ENCODE measurements around the gene PABPC3.

PABPC3 gene

DNA sequence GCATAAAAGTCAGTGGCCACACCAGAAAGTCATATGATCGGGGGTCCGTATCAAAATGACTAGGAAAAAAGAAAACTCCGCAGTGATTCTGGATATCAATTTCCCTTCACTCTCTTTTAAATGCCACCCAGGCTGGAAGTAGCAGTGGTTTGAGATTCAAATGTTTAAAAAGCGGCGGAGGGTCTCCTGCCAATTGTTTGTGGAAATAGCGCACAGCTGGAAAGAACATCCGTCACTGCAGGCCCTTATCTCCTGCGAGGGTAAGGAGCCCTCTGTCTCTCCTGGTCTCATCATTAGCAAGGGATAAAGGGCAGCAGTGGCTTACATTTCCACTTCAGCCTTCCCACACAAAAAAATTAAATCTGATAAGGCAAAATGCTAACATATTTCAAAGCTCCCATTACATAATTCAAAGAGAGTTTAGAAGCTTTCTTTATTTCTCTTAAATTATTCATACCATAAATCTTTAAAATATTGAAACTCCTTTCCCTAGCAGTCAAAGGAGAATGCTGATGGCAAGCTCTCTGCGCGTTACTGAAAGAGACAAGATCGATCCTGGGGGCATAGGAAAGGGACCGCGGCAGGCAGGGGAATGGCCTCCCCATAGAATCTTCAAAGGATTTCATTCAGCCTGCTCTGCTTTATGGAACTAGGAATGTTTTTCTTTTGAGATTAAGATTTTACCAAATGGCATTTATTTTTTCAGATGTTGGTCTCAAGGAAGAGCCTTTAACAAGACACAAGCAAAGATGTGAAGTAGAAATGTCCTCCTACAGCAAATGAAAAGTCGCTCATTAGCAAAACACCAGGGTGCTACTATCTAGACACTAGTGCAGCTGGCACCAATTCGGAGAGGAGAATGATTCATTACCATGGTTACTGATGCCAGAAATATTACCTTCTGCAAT lies 41.2 kb downstream of the PABPC3 start:
- H3K36me3 ChIP-seq (ENCODE audit: control insufficient read depth, insufficient read depth, low read length), result no peaks in the 10 kb centered on the region
- 0 out of 2 replicates have a peak overlapping the region, but pooled peaks have one; percentile 12 for H3K27ac ChIP-seq (ENCODE audit: low read depth, low read length)
- H3K9me3 ChIP-seq (ENCODE audit: control insufficient read depth, insufficient read depth, low read depth, low read length), result peaks cover 11% of the 10 kb centered on the region
- peak overlapping the region; percentile 29 for H3K4me3 ChIP-seq (ENCODE audit: low read depth, low read length)
- no peak overlapping the region for H3K9ac ChIP-seq (ENCODE audit: low read length)
- H3K27me3 ChIP-seq (ENCODE audit: control insufficient read depth, insufficient read depth, low read length), result no peaks in the 10 kb centered on the region
- peaks cover 34% of the 10 kb centered on the region for H3K4me1 ChIP-seq (ENCODE audit: control insufficient read depth, insufficient read depth, low read length)

DNA sequence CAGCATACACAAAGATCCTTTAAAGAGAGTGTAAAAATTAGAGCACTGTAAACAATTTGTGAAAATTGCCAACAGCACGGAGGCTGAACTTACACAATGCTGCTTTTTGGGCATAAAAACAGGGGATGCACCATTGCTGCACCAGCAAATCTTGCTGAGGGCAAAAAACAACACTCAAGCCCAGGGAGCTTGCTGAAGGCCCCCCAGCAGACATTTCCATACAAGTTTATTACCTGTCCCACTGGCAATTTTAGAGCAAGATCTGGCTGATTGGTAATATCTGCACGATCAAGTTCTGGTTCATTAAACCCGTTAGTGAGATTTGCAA lies 41.8 kb downstream of the PABPC3 start:
- H3K9me3 ChIP-seq (ENCODE audit: control insufficient read depth, insufficient read depth, low read depth, low read length), result peaks cover 11% of the 10 kb centered on the region
- H3K27me3 ChIP-seq (ENCODE audit: control insufficient read depth, insufficient read depth, low read length), result no peaks in the 10 kb centered on the region
- H3K36me3 ChIP-seq (ENCODE audit: control insufficient read depth, insufficient read depth, low read length), result no peaks in the 10 kb centered on the region
- H3K9ac ChIP-seq (ENCODE audit: low read length), result no peak overlapping the region
- 0 out of 2 replicates have a peak overlapping the region, but pooled peaks have one; percentile 12 for H3K27ac ChIP-seq (ENCODE audit: low read depth, low read length)
- H3K4me1 ChIP-seq (ENCODE audit: control insufficient read depth, insufficient read depth, low read length), result peaks cover 30% of the 10 kb centered on the region
- no peak overlapping the region for H3K4me3 ChIP-seq (ENCODE audit: low read depth, low read length)

DNA sequence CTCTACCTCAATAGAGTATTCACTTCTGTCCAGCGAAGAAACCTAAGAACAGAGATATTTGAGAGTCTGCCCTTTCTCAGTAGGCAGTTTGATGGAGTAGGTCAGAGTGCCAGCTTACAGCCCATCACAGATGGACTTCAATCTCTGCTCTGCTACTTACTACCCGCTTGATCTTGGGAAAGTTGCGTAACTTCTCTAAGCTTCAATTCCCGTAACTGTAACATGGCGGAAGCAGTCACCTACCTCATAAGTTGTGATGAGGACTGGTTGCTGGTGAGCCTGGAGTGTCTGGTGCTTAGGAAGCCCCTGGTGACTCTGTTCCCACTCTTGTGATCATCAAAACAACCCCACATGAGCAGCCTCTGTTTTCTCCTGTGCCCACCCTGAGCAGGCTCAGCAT lies 45.1 kb downstream of the PABPC3 start:
- H3K27me3 ChIP-seq (ENCODE audit: control insufficient read depth, insufficient read depth, low read length), result no peaks in the 10 kb centered on the region
- H3K36me3 ChIP-seq (ENCODE audit: control insufficient read depth, insufficient read depth, low read length), result no peaks in the 10 kb centered on the region
- peaks cover 24% of the 10 kb centered on the region for H3K4me1 ChIP-seq (ENCODE audit: control insufficient read depth, insufficient read depth, low read length)
- no peak overlapping the region for H3K4me3 ChIP-seq (ENCODE audit: low read depth, low read length)
- H3K27ac ChIP-seq (ENCODE audit: low read depth, low read length), result no peak overlapping the region
- H3K9me3 ChIP-seq (ENCODE audit: control insufficient read depth, insufficient read depth, low read depth, low read length), result no peaks in the 10 kb centered on the region
- H3K9ac ChIP-seq (ENCODE audit: low read length), result no peak overlapping the region

DNA sequence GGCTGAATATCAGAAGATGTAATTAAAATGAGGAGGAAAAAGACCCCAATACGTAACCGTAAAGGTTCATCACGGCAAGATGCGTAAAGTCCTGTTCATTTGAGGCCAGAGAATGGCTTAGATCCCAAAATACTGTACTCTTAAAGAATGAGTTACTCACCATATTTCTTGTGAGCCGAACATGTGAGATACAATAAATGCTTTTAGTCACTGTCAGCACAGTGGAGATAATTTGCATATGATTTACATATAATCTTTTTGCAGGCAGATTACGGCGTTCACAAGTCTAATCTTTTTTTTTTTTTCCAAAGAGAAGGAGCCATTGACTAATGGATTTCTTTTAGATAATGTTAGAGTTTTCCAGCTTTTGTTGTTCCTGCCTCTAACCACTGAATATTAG lies 47.8 kb downstream of the PABPC3 start:
- Histone ChIP-seq H3K27me3 (ENCODE audit: control insufficient read depth, insufficient read depth, low read length) (no peaks in the 10 kb centered on the region), H3K4me3 (ENCODE audit: low read depth, low read length) (no peak overlapping the region), H3K4me1 (ENCODE audit: control insufficient read depth, insufficient read depth, low read length) (peaks cover 3% of the 10 kb centered on the region; the same call in 1 of the 2 replicates), H3K9me3 (ENCODE audit: control insufficient read depth, insufficient read depth, low read depth, low read length) (peaks cover 8% of the 10 kb centered on the region), H3K9ac (ENCODE audit: low read length) (no peak overlapping the region), H3K36me3 (ENCODE audit: control insufficient read depth, insufficient read depth, low read length) (no peaks in the 10 kb centered on the region), H3K27ac (ENCODE audit: low read depth, low read length) (no peak overlapping the region)

DNA sequence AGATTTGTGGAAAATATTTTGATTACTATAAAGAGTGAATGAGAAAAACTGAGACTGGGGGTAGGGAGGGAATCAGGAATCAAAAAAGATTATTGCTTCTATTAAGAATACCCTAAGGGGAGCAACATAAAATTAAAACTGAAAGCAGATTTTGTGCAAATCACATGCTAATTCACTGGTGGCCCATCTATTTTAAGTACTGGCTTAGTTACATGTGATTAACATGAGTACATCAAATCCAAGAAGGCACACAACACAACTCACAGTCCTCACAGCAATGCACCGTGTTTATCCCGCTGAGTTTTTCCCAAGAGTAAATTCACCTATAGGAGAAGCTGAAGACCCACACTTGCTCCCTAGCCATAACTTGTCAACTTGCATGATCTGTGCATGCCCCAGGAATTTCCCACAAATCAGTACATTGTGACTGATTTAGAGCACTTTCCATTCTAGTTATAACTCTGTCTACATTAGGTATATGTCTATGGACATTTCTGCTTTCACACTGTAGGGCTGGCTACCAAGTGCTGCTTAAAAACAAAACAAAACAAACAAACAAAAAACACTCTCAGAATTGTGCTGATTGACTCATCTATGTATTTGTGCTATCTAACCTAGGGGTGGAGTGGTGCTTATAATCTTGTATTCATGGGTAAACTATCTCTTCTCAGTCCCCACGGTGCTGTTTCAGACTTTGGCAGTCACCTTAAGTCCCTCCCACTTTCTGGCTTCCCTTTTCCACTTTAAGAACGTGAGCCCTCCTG lies 51.9 kb downstream of the PABPC3 start:
- H3K9me3 ChIP-seq (ENCODE audit: control insufficient read depth, insufficient read depth, low read depth, low read length), result peaks cover 8% of the 10 kb centered on the region
- peaks cover 12% of the 10 kb centered on the region for H3K4me1 ChIP-seq (ENCODE audit: control insufficient read depth, insufficient read depth, low read length)
- H3K36me3 ChIP-seq (ENCODE audit: control insufficient read depth, insufficient read depth, low read length), result no peaks in the 10 kb centered on the region
- no peak overlapping the region for H3K9ac ChIP-seq (ENCODE audit: low read length)
- no peak overlapping the region for H3K27ac ChIP-seq (ENCODE audit: low read depth, low read length)
- no peaks in the 10 kb centered on the region for H3K27me3 ChIP-seq (ENCODE audit: control insufficient read depth, insufficient read depth, low read length)
- H3K4me3 ChIP-seq (ENCODE audit: low read depth, low read length), result no peak overlapping the region

DNA sequence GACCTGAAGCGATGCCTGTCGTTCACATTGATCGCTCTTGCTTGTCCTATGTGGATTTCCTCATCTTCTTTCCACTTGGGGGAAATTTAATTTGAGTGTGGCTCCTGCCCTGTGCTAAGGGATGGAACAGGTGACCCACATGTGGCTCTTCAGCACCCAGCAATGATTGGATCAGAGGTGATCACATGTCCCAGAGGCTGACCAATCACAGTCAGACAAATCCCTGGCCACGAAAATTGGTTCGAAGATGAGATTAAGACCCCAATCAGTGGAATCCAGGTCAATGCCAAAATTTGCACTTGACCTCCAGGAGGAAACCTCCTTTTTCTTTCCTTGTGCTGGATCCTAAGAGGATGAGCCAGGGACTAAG lies 52.5 kb downstream of the PABPC3 start:
- Histone ChIP-seq H3K27me3 (ENCODE audit: control insufficient read depth, insufficient read depth, low read length) (no peaks in the 10 kb centered on the region), H3K9me3 (ENCODE audit: control insufficient read depth, insufficient read depth, low read depth, low read length) (peaks cover 8% of the 10 kb centered on the region), H3K4me3 (ENCODE audit: low read depth, low read length) (no peak overlapping the region), H3K9ac (ENCODE audit: low read length) (no peak overlapping the region), H3K36me3 (ENCODE audit: control insufficient read depth, insufficient read depth, low read length) (no peaks in the 10 kb centered on the region), H3K27ac (ENCODE audit: low read depth, low read length) (no peak overlapping the region), H3K4me1 (ENCODE audit: control insufficient read depth, insufficient read depth, low read length) (peaks cover 18% of the 10 kb centered on the region)
